ENCODE results near the gene C2orf42. TPM values are rescaled to one million over a fixed set of nuclear protein-coding genes. Genes with fewer than 3 reads are reported as not detected.
A peak's percentile ranks its signal among the peaks of the same experiment; 100 is the strongest.

The C2orf42 gene
- polyA plus RNA-seq, 3 donors, result 3.0 to 5.5 (median 4.0) TPM

GRCh38 chr2:70122470-70122869, 68.3 kb downstream of the C2orf42 start:
- Histone ChIP-seq H2AFZ (ENCODE audit: insufficient read depth, low read depth, low read length, poor library complexity, severe bottlenecking) (no peak overlapping the region), H3K36me3 (replicated peaks in 1 of 2; ENCODE audit: control insufficient read depth in 1 of 2, insufficient read depth in 2 of 2, low read length in 2 of 2) (no peaks in the 10 kb centered on the region), H3K9ac (ENCODE audit: insufficient read depth, low read length, poor library complexity, severe bottlenecking) (no peak overlapping the region), H3K4me3 (replicated peaks in 1 of 3; ENCODE audit: low read depth in 2 of 3, low read length in 3 of 3) (no peak overlapping the region), H3K79me2 (ENCODE audit: insufficient read depth, low read length) (no peaks in the 10 kb centered on the region), H3K4me1 (ENCODE audit: control insufficient read depth in 1 of 2, insufficient read depth in 2 of 2, low read length in 2 of 2) (peaks cover 64 to 75% of the 10 kb centered on the region in 2 donors), H3K9me3 (replicated peaks in 1 of 2; ENCODE audit: control insufficient read depth in 1 of 2, insufficient read depth in 1 of 2, low read length in 2 of 2) (no peaks in the 10 kb centered on the region), H4K20me1 (ENCODE audit: insufficient read depth, low read length) (no peaks in the 10 kb centered on the region), H3K27me3 (ENCODE audit: control insufficient read depth in 2 of 2, insufficient read depth in 2 of 2, low read length in 2 of 2) (no peaks in the 10 kb centered on the region), H3K4me2 (replicated peaks; ENCODE audit: extremely low read depth, low read length, poor library complexity, severe bottlenecking) (no peak overlapping the region), H3K27ac (ENCODE audit: low read depth in 1 of 2, low read length in 2 of 2) (no peak overlapping the region)
- no peak for DNase-seq
- TF ChIP-seq CTCF (IDR thresholded peaks at IDR 0.05), result no peak
- Mint-ChIP-seq H3K27ac (peak overlapping the region in 6 of 7 donors; percentile 78 to 100 (median 100)), H3K4me1 (peaks cover 70% of the 10 kb centered on the region), H3K27me3 (ENCODE audit: low read depth in 3 of 3) (peaks cover 0 to 4% (median 0%) of the 10 kb centered on the region in 3 donors), H3K4me3 (no peak overlapping the region), H3K9me3 (no peaks in the 10 kb centered on the region), H3K36me3 (no peaks in the 10 kb centered on the region)
- intact Hi-C loops (cut with micrococcal nuclease), result loop anchor here in 1 of 2 donors (2.0 kb wide), 1 partner anchor 32 kb away; no protein-coding TSS in a partner anchor
- WGBS (ENCODE audit: insufficient coverage), result no CpG with 5 or more reads among the region's 4 CpGs

- H3K27me3 ChIP-seq (ENCODE audit: control insufficient read depth in 2 of 2, insufficient read depth in 2 of 2, low read length in 2 of 2), result no peaks in the 10 kb centered on the region
- intact Hi-C loops (cut with micrococcal nuclease), result loop anchor here in 1 of 2 donors (2.0 kb wide), 1 partner anchor 31 kb away; no protein-coding TSS in a partner anchor
- peaks cover 0 to 4% (median 0%) of the 10 kb centered on the region in 3 donors for H3K27me3 Mint-ChIP-seq (ENCODE audit: low read depth in 3 of 3)
- H3K36me3 ChIP-seq (replicated peaks in 1 of 2; ENCODE audit: control insufficient read depth in 1 of 2, insufficient read depth in 2 of 2, low read length in 2 of 2), result no peaks in the 10 kb centered on the region
- H3K36me3 Mint-ChIP-seq, result no peaks in the 10 kb centered on the region
- peaks cover 69% of the 10 kb centered on the region for H3K4me1 Mint-ChIP-seq
- H3K79me2 ChIP-seq (ENCODE audit: insufficient read depth, low read length), result no peaks in the 10 kb centered on the region
- H3K9ac ChIP-seq (ENCODE audit: insufficient read depth, low read length, poor library complexity, severe bottlenecking), result no peak overlapping the region
- peak overlapping the region; percentile 63 to 80 for H3K27ac ChIP-seq (ENCODE audit: low read depth in 1 of 2, low read length in 2 of 2)
- 0% methylated on average over 1 of the region's 6 CpGs for WGBS (ENCODE audit: insufficient coverage)
- peak overlapping the region in 1 of 3 experiments; percentile 28 for H3K4me3 ChIP-seq (replicated peaks in 1 of 3; ENCODE audit: low read depth in 2 of 3, low read length in 3 of 3)
- peak overlapping the region in 1 of 2 donors; percentile 48 for H3K4me3 Mint-ChIP-seq
- no peaks in the 10 kb centered on the region for H3K9me3 ChIP-seq (replicated peaks in 1 of 2; ENCODE audit: control insufficient read depth in 1 of 2, insufficient read depth in 1 of 2, low read length in 2 of 2)
- H3K27ac Mint-ChIP-seq, result peak overlapping the region; percentile 74 to 92 (median 91)
- TF ChIP-seq CTCF (IDR thresholded peaks at IDR 0.05), result no peak
- peak overlapping the region; percentile 73 for H2AFZ ChIP-seq (ENCODE audit: insufficient read depth, low read depth, low read length, poor library complexity, severe bottlenecking)
- no peak for DNase-seq
- H3K9me3 Mint-ChIP-seq, result no peaks in the 10 kb centered on the region
- no peaks in the 10 kb centered on the region for H4K20me1 ChIP-seq (ENCODE audit: insufficient read depth, low read length)
- no peak overlapping the region for H3K4me2 ChIP-seq (replicated peaks; ENCODE audit: extremely low read depth, low read length, poor library complexity, severe bottlenecking)
- H3K4me1 ChIP-seq (ENCODE audit: control insufficient read depth in 1 of 2, insufficient read depth in 2 of 2, low read length in 2 of 2), result peaks cover 58 to 68% of the 10 kb centered on the region in 2 donors
Observed at GRCh38 chr2:70121627-70122372, 69.0 kb downstream of the C2orf42 start.

All from CD14-positive monocyte (primary cell).